ENCODE measurements around the gene STAT1. TPM values are rescaled to one million over a fixed set of nuclear protein-coding genes. Genes with fewer than 3 reads are reported as not detected.
A peak's percentile ranks its signal among the peaks of the same experiment; 100 is the strongest.

The STAT1 gene
- total RNA-seq, 1 experiment from 2014 or later = 76.5 TPM

DNA sequence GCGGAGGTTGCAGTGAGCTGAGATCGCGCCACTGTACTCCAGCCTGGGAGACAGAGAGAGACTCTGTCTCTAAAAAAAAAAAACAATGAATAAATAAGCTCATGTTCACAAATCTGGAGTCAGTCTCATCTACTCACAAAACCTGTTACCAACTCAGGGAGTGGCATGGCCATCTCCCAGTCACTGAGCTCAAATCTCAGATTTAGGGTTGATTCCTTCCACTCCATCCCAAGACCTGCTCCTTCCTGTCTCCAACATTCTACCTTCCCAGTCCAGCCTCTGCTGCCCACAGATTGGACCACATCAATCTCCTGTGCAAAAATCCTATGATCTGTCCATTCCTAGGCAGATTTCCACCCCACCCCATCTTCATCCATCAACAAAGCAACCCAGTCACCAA is 1.6 kb downstream of the STAT1 start:
- intact Hi-C loops (cut with micrococcal nuclease; ENCODE audit: unreplicated experiment) = loop anchor here (10.0 kb wide), 1 partner anchor 368 kb away; the partner anchor contains the start of gene NAB1
- POLR2A ChIA-PET (ENCODE audit: low non-redundant PET) = interaction anchor here (0.7 kb wide), 1 partner anchor 1535 kb away, joined by 9 read pairs; no protein-coding TSS in a partner anchor

DNA sequence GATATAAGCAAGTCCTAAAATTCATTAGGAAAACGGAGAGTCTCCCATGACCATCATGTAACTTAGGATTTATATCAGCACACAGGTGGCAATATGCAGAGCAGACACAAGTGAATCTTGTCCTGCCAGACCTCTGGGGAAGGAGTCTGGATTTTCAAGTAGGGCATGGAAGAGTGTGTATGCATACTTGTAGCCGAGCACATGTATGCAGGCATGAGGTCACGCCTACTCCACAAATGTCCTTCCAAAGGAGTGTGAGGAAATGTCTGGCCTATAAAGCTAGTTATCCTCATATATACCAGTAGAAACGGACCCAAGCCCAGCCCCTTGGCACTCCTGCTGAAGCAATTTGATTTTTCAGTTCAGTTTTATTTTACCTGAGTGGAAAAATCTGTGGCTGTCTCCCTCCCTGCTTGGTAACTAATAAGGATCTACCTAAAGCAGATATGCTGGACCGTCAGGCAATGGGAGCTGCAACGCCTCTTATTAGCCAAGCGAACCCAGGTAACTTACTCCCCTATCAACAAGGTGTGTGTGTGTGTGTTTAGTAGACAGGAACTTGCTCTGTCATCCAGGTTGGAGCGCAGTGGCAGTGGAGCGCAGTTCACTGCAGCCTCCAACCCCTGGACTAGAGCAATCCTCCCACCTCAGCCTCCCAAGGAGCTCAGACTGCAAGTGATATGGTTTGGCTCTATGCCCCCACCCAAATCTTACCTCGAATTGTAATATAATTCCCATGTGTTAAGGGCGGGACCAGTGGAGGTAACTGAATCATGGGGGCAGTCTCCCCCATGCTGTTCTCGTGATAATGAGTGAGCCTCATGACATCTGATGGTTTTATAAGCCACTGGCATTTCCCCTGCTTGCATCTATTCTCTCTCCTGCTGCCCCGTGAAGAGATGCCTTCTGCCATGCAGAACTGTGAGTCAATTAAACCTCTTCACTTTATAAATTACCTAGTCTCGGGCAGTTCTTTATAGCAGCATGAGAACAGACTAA is 2.8 kb downstream of the STAT1 start:
- H3K27ac ChIP-seq (ENCODE audit: low read depth, low read length, poor library complexity, severe bottlenecking) = no peak overlapping the region
- BruUV-seq (replicated peaks) = no TSS peak
- CTCF ChIA-PET = no interaction called here
- H3K4me1 ChIP-seq (ENCODE audit: insufficient read depth, low read length, poor library complexity, severe bottlenecking) = peaks cover 6% of the 10 kb centered on the region
- no peaks in the 10 kb centered on the region for H3K9me3 ChIP-seq (ENCODE audit: low read depth, low read length, poor library complexity, severe bottlenecking)
- H3K36me3 ChIP-seq (ENCODE audit: insufficient read depth, low read length, poor library complexity, severe bottlenecking) = peaks cover 32% of the 10 kb centered on the region
- TF ChIP-seq EZH2 (IDR thresholded peaks at IDR 0.05; ENCODE audit: borderline replicate concordance, low read depth, low read length, poor library complexity, severe bottlenecking) = no peak
- TF ChIP-seq, protein P1, sequence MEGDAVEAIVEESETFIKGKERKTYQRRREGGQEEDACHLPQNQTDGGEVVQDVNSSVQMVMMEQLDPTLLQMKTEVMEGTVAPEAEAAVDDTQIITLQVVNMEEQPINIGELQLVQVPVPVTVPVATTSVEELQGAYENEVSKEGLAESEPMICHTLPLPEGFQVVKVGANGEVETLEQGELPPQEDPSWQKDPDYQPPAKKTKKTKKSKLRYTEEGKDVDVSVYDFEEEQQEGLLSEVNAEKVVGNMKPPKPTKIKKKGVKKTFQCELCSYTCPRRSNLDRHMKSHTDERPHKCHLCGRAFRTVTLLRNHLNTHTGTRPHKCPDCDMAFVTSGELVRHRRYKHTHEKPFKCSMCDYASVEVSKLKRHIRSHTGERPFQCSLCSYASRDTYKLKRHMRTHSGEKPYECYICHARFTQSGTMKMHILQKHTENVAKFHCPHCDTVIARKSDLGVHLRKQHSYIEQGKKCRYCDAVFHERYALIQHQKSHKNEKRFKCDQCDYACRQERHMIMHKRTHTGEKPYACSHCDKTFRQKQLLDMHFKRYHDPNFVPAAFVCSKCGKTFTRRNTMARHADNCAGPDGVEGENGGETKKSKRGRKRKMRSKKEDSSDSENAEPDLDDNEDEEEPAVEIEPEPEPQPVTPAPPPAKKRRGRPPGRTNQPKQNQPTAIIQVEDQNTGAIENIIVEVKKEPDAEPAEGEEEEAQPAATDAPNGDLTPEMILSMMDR (conservative IDR thresholded peaks at IDR 0.05; ENCODE audit: low read depth, low read length) = no peak
- DNase-seq (ENCODE audit: low spot score) = no peak
- H3K27me3 ChIP-seq (replicated peaks; ENCODE audit: insufficient read depth, low read depth, low read length, poor library complexity) = no peaks in the 10 kb centered on the region
- intact Hi-C loops (cut with micrococcal nuclease; ENCODE audit: unreplicated experiment) = loop anchor here (10.0 kb wide), 1 partner anchor 366 kb away; the partner anchor contains the start of gene NAB1
- POLR2A ChIA-PET (ENCODE audit: low non-redundant PET) = interaction anchor here (0.6 kb wide), 1 partner anchor 207 kb away, joined by 5 read pairs; no protein-coding TSS in a partner anchor
- no peak overlapping the region for H3K4me3 ChIP-seq (ENCODE audit: low read depth, low read length, poor library complexity, severe bottlenecking)

More for the DNA sequence above, 1.6 kb downstream of the STAT1 start:
- Histone ChIP-seq H3K9me3 (ENCODE audit: low read depth, low read length, poor library complexity, severe bottlenecking) (no peaks in the 10 kb centered on the region), H3K4me1 (ENCODE audit: insufficient read depth, low read length, poor library complexity, severe bottlenecking) (peaks cover 6% of the 10 kb centered on the region), H3K4me3 (ENCODE audit: low read depth, low read length, poor library complexity, severe bottlenecking) (peak overlapping the region; percentile 81), H3K27me3 (replicated peaks; ENCODE audit: insufficient read depth, low read depth, low read length, poor library complexity) (no peaks in the 10 kb centered on the region), H3K36me3 (ENCODE audit: insufficient read depth, low read length, poor library complexity, severe bottlenecking) (peaks cover 20% of the 10 kb centered on the region), H3K27ac (ENCODE audit: low read depth, low read length, poor library complexity, severe bottlenecking) (no peak overlapping the region)
- CTCF ChIA-PET = interaction anchor here (0.7 kb wide), 1 partner anchor 332 kb away, joined by 5 read pairs; no protein-coding TSS in a partner anchor
- no TSS peak for BruUV-seq (replicated peaks)
- TF ChIP-seq, protein P1 (conservative IDR thresholded peaks at IDR 0.05; ENCODE audit: low read depth, low read length) = no peak
- no peak for DNase-seq (ENCODE audit: low spot score)

DNA sequence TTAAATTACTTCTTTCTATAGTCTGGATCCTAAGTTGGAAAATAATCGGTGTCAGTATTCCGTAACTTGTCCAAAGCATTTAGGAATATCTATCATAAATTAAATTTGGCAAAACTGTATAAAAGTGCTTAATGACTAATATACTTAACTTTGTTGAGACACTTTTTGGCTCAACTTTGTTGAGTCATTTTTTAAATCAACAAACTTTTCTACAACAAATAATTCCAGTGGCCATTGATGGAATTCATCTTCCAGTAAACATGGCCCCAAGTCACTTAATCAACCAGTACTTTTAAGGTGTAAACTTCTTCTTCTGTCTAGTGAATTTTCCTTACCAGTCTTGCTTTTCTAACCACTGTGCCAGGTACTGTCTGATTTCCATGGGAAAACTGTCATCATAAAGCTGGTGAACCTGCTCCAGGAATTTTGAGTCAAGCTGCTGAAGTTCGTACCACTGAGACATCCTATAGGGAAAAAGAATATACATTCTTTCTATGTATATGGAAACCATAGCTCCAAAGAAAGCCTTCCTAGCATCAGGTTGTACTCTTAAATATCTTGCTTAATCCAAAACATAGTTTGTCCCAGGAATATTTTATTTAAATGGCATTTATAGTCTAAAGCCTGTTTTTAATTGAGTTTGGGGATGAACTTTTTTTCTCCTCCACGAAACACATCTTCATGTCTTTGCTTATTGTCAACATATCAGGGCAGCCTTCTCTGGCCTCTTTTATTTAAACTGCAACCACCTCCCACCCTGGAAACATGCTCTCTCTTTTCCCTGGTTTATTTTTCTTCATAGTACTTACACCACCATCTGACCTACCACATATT is 4.2 kb downstream of the STAT1 start:
- POLR2A ChIA-PET (ENCODE audit: low non-redundant PET) = no interaction called here
- peaks cover 45% of the 10 kb centered on the region for H3K36me3 ChIP-seq (ENCODE audit: insufficient read depth, low read length, poor library complexity, severe bottlenecking)
- intact Hi-C loops (cut with micrococcal nuclease; ENCODE audit: unreplicated experiment) = loop anchor here (10.0 kb wide), 1 partner anchor 365 kb away; the partner anchor contains the start of gene NAB1
- CTCF ChIA-PET = no interaction called here
- no peak for DNase-seq (ENCODE audit: low spot score)
- peaks cover 6% of the 10 kb centered on the region for H3K4me1 ChIP-seq (ENCODE audit: insufficient read depth, low read length, poor library complexity, severe bottlenecking)
- BruUV-seq (replicated peaks) = no TSS peak
- H3K4me3 ChIP-seq (ENCODE audit: low read depth, low read length, poor library complexity, severe bottlenecking) = no peak overlapping the region
- no peak overlapping the region for H3K27ac ChIP-seq (ENCODE audit: low read depth, low read length, poor library complexity, severe bottlenecking)
- H3K27me3 ChIP-seq (replicated peaks; ENCODE audit: insufficient read depth, low read depth, low read length, poor library complexity) = no peaks in the 10 kb centered on the region
- TF ChIP-seq, protein P1 (conservative IDR thresholded peaks at IDR 0.05; ENCODE audit: low read depth, low read length) = no peak
- TF ChIP-seq EZH2 (IDR thresholded peaks at IDR 0.05; ENCODE audit: borderline replicate concordance, low read depth, low read length, poor library complexity, severe bottlenecking) = no peak
- no peaks in the 10 kb centered on the region for H3K9me3 ChIP-seq (ENCODE audit: low read depth, low read length, poor library complexity, severe bottlenecking)
